GM19324 (cell line): ENCODE data around the gene MBLAC1.
A peak's percentile ranks its signal among the peaks of the same experiment; 100 is the strongest.
"Not testable (repeated sequence)": the region's sequence is repeated elsewhere in the genome, so short reads cannot be mapped to it uniquely, and the experiment has no call there.

Experiments used
- ATAC-seq: cut with Tn5 transposase; IDR thresholded peaks from one replicate; pipeline ENCODE4 v1.9.1; 2021; ENCODE audit warnings: mild to moderate bottlenecking, moderate library complexity; ENCODE audit not compliant: unreplicated experiment, low FRiP score

The MBLAC1 gene

DNA sequence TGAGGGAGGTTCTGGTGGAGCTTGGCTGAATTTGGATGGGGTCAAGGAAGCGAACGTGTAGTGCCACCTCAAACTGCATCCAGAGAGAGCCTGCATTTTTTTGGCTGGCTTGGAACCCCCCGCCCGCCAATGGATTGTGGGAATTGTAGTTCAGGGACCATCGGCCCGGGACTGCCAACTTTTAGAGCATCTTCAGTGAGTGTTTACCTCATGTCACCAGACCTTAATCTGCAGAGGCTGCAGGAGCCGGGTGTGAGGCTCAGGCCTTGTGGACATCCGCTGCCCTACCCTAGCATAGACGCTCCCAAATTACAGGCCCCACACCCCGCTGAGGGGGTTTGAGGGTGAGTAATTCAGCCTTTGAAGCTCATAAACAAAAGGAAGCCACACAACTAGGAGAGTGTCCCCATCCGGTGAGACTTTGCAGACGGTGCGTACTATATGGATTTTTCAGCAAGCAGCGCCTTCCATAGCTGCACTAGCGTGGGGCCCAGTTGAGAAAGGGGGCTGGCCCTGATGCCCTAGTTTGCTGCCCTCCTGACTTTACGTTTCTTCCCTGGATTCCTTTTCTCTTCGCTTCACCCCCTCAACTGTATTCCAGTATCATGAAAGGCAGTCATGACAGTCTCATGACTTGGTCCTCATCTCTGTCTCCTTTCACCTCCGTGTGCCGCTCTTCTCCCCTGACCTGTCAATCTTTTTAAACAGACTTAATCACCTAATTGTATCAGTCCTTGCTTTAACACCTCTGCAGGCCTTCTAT, 6.6 kb upstream of the MBLAC1 start:
- peak; percentile 29 for ATAC-seq

DNA sequence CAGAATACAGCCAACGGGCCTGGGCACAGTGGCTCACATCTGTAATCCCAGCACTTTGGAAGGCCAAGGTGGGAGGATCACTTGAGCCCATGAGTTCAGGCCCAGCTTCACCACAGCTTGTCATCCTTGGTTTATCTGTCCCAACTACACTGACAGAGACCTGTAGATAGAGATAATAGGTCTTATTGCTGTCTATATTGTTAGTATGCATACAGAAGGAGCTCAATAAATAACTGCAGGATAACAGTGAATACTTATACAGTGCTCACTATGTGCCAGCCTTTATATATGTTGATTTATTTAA, 6.1 kb upstream of the MBLAC1 start:
- no peak for ATAC-seq

DNA sequence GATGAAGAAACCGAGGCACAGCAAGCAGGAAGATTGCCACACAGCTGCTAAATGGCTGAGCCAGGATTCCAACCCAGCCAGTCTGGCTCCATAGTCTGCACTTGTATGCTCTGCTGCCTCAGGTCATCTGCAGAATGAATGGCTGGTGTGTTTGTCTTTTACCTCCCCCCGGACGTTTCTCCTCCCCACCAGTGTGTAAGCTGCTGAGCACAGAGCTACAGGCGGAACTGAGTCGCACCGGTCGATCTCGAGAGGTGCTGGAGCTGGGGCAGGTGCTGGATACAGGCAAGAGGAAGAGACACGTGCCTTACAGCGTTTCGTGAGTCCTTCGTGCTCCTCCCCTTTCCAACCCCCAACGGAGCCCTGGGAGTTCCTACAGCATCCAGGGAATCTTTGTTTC, 4.7 kb upstream of the MBLAC1 start:
- no peak for ATAC-seq

DNA sequence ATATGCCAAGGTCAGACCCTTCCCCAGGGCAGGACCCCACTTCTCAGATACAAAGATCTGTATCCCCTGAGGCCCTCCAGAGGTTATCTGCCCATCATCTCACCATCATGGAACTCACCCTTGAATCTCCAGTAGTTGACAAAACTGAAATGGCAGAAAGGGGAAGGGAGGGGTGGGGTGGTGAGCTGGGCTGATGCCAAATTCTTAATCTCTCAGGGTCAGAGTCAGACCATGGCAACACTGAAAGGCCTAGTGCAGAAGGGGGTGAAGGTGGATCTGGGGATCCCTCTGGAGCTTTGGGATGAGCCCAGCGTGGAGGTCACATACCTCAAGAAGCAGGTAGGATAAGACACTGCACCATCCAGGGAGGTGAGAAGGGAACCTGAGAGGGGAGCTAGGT, 4.2 kb upstream of the MBLAC1 start:
- no peak for ATAC-seq

DNA sequence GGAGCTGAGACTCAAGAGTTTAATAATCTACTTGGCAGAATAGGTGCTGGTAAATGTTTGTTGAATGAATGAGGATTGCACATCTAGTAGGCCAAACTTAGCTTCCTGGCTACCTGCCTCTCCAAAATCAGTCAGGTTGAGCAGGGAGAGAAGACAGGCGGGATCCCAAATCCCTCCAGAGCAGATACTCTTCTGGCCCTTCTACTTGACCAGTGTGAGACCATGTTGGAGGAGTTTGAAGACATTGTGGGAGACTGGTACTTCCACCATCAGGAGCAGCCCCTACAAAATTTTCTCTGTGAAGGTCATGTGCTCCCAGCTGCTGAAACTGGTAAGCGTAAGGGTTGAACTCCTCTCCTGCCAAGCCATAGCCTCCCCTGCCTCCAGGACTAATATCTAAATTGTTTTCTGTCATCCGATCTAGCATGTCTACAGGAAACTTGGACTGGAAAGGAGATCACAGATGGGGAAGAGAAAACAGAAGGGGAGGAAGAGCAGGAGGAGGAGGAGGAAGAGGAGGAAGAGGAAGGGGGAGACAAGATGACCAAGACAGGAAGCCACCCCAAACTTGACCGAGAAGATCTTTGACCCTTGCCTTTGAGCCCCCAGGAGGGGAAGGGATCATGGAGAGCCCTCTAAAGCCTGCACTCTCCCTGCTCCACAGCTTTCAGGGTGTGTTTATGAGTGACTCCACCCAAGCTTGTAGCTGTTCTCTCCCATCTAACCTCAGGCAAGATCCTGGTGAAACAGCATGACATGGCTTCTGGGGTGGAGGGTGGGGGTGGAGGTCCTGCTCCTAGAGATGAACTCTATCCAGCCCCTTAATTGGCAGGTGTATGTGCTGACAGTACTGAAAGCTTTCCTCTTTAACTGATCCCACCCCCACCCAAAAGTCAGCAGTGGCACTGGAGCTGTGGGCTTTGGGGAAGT, 2.2 kb upstream of the MBLAC1 start:
- no peak for ATAC-seq

DNA sequence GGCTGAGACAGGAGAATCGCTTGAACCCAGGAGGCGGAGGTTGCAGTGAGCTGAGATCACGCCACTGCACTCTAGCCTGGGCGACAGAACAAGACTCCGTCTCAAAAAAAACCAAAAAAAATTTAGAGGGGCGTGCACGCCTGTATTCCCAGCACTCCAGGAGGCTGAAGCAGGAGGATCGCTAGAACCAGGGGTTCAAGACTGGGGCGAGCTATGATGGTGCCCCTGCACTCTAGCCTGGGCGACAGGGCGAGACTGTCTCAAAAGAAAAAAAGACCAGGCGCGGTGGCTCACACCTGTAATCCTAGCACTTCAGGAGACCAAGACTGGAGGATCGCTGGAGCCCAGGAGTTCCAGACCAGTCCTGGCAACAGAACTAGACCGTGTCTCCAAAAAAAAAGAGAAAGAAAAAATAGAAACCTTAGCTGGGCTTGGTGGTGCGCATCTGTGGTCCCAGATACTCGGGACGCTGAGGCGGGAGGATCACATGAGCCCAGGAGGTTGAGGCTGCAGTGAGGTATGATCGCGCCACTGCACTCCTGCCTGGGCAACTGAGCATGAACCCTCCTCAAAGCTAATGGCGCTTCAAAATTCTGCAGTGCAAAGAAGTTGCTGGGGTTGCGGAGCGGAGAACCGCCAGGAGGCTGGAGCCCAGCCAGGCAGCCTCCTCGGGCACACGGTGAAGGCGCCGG, 382 bp upstream of the MBLAC1 start:
- peak; percentile 24 for ATAC-seq

DNA sequence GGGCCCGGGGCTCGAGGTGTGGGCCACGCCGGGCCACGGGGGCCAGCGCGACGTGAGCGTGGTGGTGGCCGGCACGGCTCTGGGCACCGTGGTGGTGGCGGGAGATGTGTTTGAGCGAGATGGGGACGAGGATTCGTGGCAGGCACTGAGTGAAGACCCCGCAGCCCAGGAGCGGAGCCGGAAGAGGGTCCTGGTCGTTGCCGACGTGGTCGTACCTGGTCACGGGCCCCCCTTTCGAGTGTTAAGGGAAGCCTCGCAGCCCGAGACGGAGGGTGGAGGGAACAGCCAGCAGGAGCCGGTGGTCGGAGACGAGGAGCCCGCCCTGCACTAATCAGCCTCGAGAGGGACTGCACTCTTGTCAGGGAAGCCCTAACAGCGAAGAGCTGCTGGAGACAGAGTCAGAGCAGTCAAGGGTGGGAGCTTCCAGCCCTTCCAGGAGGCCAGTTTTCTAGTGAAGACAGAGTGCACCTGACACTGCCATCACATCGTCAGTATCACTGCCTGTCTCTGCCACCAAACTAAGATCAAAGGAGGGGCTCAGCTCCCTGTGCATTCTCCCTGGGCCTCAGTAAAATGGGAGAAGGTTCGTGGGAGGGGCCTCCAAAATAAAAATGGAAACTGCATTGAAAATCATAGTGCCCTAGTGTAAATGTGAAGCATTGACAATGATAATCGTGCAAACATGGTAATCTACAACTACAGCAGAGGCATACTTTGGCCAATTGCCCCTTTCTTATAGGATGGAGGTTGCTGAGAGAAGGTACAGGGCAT, 1.3 kb downstream of the MBLAC1 start:
- ATAC-seq, result no peak

DNA sequence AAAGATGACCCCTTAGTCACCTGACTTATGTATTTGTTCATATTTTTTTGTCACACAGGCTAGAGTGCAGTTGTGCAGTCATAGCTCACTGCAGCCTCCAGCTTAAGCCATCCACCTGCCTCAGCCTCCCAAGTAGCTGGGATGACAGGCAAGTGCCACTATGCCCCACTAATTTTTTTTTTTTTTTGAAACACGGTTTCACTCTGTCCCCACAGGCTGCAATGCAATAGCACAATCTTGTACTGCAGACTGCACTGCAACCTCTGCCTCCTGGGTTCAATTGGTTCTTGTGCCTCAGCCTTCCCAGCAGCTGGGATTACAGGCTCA, 1.8 kb downstream of the MBLAC1 start:
- no peak for ATAC-seq

DNA sequence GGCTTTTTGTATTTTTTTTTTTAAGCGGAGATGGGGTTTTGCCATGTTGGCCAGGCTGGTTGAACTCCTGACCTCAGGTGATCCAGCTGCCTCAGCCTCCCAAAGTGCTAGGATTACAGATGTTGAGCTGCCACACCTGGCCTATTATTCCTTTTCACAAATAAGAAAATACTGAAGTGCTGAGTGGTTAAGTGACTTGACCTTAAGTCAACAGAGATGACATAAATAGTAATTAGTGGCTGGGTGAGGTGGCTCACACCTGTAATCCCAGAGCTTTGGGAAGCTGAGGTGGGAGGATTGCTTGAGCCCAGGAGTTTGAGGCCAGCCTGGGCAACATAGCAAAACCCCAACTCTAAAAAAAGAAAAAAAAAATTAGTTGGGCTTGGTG, 3.4 kb downstream of the MBLAC1 start:
- ATAC-seq, result not testable (repeated sequence)

DNA sequence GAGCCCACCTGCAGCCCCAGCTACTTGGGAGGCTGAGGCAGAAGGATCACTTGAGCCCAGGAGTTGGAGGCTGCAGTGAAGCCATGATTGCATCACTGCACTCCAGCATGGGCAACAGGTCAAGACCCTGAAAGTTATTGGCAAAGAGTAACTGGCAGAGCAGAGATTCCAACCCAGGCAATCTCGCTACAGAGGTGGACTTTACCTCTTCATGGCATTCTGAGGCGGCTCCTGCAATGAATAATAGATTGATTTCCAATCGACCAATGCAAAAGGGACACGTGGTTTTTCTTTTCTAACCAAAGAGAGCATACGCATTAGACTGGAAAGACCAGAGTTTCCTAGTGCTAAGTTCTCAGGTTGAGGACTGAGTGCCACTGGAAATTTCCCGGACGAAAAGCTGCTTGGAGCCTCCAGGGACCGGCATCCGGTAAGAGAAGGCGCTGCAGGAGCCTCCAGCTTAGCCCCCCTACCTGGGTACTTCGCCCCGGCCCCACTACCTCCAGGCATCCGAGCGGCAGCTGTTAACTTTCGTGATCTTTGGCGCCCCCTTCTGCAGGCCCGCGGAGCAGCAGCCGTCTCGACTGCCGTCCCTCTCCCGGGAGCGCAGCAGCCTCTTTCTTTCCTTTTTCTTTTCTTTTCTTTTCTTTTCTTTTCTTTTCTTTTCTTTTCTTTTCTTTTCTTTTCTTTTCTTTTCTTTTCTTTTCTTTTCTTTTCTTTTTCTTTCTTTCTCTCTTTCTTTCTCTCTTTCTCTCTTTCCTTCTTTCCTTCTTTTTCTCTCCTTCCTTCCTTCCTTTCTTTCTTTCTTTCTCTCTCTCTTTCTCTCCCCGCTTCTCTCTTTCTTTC, 4.1 kb downstream of the MBLAC1 start:
- no peak for ATAC-seq

DNA sequence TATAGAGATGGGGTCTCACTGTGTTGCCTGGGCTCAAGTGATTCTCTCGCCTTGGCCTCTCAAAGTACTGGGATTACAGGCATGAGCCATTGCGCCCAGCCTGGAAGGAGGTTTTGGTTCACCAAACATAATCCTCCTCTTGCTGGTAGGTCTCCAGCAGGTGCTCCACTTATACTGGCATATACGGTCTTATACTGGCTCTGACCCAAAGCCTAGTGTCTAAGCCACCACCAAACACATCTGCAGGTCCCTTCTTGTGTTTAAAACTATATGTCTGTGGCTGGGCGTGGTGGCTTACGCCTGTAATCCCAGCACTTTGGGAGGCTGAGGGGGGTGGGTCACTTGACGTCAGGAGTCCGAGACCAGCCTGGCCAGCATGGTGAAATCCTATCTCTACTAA, 5.4 kb downstream of the MBLAC1 start:
- ATAC-seq, result no peak

DNA sequence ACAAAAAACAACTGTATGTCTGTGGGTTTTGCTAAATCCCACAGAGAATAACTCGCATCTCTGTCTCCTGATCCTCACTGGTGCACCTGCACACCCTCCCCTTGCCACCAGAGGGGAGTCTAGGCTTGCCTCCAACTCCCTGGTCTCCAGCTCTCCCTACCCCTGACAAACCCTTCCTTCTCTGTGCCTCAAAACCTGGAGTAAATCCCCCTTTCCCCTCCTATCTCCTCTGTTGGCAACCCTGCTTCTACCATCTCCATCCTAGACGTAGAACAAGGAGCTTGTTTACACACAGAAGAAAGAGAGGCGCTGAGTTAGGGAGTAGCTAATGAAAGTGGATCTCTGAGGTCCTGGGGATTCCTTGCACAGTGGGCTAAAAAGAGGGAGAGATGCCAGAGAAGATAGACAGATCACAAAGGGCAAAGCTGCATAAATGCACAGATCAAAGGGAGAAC, 6.0 kb downstream of the MBLAC1 start:
- ATAC-seq, result peak; percentile 54

DNA sequence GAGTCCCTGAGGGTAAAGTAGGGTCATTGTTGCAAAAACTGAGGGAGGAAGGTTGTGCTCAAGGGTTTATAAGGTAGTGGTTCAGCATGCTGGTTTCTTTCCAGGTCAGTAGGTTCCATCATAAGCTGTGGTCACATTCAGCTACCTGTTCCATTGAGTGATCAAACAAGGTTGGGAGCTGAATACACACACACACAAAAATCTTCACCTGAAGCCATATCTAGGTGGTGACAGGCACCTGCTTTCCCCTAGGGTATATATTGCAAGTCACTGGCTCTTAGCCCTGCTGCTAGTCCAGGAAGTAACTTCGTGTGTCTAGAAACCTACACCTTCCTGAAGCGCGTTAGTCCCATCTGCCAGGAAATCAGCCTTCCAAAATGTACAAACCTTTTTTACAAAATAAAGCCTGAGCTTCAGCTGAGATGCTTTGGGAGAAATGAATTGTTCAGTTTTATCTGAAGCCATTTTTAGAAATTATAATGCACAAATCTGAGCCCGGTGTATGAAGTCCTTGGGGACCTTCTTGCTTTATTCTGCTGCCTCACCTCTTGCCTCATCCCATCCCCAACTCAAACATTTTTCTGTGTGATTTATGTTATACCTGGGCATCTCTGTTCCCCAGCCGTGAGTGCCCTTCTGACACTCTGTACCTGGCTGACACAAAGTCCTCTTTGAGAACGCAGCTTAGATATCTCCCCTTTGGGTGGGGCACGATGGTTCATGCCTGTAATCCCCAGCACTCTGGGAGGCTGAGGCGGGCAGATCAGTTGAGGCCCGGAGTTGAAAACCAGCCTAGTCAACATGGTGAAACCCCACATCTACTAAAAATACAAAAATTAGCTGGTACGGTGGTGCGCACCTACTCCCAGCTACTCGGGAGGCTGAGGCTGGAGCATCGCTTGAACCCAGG, 11.3 kb downstream of the MBLAC1 start:
- no peak for ATAC-seq

DNA sequence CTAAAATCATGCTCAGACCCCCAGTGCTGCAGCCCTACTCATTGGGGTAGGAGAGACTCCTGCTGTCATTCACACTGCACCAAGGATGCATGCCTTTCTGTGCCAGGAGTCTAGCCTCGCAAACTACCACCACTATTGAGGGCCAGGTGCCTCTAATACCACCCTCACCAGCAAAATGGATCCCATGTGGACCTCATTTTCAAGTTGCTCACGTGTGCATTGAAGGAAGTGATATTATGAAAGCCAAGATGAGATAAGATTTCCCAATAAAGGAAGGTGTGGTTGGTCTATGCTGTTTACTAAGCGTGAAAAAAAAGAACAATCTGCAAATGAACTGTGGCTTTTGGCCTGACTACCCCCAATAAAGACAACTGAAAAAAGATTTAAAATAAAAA, 14.8 kb downstream of the MBLAC1 start:
- no peak for ATAC-seq

DNA sequence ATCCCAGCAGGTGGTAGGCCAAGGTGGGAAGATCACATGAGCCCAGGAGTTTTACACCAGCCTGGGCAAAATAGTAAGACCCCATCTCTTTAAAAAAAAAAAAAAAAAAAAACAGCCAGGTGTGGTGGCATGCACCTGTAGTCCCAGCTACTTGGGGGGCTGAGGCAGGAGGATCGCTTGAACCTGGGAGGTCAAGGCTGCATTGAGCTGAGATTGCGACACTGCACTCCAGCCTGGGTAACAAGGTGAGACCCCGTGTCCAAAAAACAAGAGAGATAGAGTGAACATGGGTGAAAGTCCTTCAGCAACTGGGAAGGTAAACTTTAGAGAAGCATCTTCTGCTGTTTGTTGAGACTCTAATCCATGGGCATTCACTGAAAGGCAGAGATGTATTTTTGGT, 15.7 kb downstream of the MBLAC1 start:
- no peak for ATAC-seq

DNA sequence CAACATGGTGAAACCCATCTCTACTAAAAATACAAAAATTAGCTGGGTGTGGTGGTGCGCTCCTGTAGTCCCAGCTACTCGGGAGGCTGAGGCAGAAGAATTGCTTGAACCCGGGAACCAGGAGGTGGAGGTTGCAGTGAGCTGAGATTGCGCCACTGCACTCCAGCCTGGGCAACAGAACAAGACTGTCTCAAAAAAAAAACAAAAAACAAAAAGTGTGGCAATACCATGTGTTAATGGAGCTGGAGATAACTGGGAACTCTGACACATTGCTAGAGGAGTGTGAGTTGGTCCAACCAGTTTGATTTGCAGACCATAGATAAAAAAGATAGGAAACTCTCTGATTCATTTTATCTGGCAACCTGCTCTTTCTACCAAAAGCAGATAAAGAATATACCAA, 19.6 kb downstream of the MBLAC1 start:
- not testable (repeated sequence) for ATAC-seq

DNA sequence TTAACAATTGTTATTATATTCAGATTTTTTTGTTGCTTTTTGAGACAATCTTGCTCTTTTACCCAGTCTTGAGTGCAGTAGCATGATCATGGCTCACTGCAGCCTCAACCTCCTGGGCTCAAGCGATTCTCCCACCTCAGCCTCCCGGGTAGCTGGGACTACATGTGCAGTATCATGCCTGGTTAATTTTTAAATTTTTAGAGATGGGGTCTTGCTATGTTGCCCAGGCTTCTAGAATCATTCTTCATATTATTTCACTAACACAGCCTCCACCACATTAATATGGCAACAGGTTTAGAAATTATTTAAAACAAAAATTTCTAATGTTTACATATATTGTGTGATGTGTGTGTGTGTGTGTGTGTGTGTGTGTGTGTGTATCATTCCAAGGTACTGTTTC, 20.5 kb downstream of the MBLAC1 start:
- no peak for ATAC-seq

DNA sequence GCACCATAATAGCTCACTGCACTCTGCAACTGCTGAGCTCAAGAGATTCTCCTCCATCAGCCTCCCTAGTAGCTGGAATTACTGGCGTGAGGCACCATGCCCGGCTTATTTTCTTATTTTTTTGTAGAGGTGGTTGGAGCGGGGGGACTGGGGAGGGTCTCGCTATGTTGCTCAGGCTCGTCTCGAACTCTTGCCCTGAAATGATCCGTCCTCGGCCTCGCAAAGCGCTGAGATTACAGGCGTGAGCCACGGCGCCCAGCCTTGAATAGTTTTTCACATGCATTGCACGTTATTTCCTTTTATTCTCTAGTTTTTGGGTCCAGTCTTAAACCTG, 21.4 kb downstream of the MBLAC1 start:
- ATAC-seq, result no peak
